ENCODE data around the gene EREG. TPM values are rescaled to one million over a fixed set of nuclear protein-coding genes. Genes with fewer than 3 reads are reported as not detected.
A peak's percentile ranks its signal among the peaks of the same experiment; 100 is the strongest.

The EREG gene
- total RNA-seq, 6 experiments from 2014 or later = 28.8 to 38.0 (median 32.7) TPM

DNA sequence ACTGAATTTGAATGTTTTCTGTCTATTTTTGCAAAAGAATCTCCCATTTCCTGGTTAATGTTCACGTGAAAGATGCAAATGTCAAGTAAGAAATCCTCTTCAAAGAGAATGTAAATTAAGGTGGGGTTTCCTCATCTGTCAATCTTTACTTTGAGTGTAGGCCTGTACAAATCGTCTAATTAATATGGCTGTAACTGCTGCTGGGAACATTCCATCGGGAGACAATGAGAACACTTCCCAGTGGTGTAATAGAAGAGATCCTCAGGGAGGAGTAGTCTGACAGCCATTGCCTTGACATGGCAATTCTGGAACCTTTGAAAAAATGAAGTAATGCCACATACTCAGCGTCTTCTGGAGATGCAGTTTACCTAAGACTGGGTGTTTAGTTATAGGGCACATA is 3.7 kb downstream of the EREG start:
- H3K36me3 Mint-ChIP-seq (ENCODE audit: low read depth) = peaks cover 11% of the 10 kb centered on the region
- peaks cover 77% of the 10 kb centered on the region for H3K4me1 Mint-ChIP-seq (ENCODE audit: low read depth)
- peaks cover 2% of the 10 kb centered on the region; the same call in 1 of the 2 replicates for H3K27me3 Mint-ChIP-seq (ENCODE audit: insufficient read depth)
- peak overlapping the region; percentile 32 for H3K27ac Mint-ChIP-seq
- TF ChIP-seq, protein P1, sequence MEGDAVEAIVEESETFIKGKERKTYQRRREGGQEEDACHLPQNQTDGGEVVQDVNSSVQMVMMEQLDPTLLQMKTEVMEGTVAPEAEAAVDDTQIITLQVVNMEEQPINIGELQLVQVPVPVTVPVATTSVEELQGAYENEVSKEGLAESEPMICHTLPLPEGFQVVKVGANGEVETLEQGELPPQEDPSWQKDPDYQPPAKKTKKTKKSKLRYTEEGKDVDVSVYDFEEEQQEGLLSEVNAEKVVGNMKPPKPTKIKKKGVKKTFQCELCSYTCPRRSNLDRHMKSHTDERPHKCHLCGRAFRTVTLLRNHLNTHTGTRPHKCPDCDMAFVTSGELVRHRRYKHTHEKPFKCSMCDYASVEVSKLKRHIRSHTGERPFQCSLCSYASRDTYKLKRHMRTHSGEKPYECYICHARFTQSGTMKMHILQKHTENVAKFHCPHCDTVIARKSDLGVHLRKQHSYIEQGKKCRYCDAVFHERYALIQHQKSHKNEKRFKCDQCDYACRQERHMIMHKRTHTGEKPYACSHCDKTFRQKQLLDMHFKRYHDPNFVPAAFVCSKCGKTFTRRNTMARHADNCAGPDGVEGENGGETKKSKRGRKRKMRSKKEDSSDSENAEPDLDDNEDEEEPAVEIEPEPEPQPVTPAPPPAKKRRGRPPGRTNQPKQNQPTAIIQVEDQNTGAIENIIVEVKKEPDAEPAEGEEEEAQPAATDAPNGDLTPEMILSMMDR (IDR thresholded peaks at IDR 0.05) = no peak
- no peaks in the 10 kb centered on the region for H3K9me3 Mint-ChIP-seq
- no peak for DNase-seq
- peak overlapping the region; percentile 97; the same call in 1 of the 2 replicates for H3K4me3 Mint-ChIP-seq

DNA sequence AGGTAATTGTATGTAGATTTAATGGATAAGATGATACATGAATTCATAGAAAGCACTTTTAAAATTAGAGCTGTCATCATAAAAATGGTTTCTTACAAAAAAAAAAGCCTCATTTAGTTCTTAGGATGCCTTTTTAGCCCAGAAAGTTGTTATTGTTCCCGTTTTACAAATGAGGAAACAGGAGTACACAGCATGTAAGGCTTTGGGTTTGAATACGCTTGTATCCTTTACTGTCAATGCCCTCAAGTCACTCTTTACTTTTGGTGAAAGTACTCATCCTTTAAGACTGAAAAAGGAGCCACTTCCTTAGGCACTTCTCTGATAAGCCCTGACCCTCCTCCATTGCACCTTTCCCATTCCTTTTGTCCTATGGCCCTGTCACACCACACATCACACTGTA is 4.9 kb downstream of the EREG start:
- Mint-ChIP-seq H3K4me3 (peak overlapping the region; percentile 4; the same call in 1 of the 2 replicates), H3K36me3 (ENCODE audit: low read depth) (peaks cover 11% of the 10 kb centered on the region), H3K27me3 (ENCODE audit: insufficient read depth) (peaks cover 2% of the 10 kb centered on the region; the same call in 1 of the 2 replicates), H3K4me1 (ENCODE audit: low read depth) (peaks cover 77% of the 10 kb centered on the region), H3K27ac (peak overlapping the region; percentile 12; the same call in 1 of the 2 replicates), H3K9me3 (no peaks in the 10 kb centered on the region)
- TF ChIP-seq, protein P1 (IDR thresholded peaks at IDR 0.05) = no peak
- no peak for DNase-seq

GRCh38 chr4:74370912-74371311 is 6.0 kb downstream of the EREG start:
- Mint-ChIP-seq H3K36me3 (ENCODE audit: low read depth) (peaks cover 11% of the 10 kb centered on the region), H3K27me3 (ENCODE audit: insufficient read depth) (peaks cover 2% of the 10 kb centered on the region; the same call in 1 of the 2 replicates), H3K4me1 (ENCODE audit: low read depth) (peaks cover 88% of the 10 kb centered on the region), H3K27ac (peak overlapping the region; percentile 67), H3K9me3 (no peaks in the 10 kb centered on the region), H3K4me3 (no peak overlapping the region; the same call in 1 of the 2 replicates)
- DNase-seq = peak; percentile 68
- TF ChIP-seq, protein P1 (IDR thresholded peaks at IDR 0.05) = peak; percentile 80

DNA sequence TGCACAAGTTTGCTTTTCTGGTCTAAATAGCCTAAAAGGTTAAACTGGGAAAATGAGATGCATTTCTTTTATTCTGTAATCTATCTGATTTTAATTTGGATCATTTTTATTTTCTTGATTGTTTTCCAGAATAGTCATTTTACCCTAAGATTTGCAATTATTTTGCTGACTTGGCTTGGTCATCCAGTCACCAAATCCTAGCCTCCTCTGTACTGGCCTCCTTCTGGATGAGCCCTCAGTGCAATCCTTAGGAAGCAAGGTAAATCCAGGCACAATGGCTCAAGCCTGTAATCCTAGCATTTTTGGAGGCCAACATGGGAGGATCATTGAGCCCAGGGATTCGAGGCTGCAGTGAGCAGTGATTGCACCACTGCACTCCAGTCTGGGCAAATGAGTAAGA is 9.2 kb downstream of the EREG start:
- Mint-ChIP-seq H3K4me3 (peak overlapping the region; percentile 82; the same call in 1 of the 2 replicates), H3K27ac (peak overlapping the region; percentile 93), H3K27me3 (ENCODE audit: insufficient read depth) (peaks cover 2% of the 10 kb centered on the region; the same call in 1 of the 2 replicates), H3K4me1 (ENCODE audit: low read depth) (peaks cover 91% of the 10 kb centered on the region), H3K36me3 (ENCODE audit: low read depth) (peaks cover 4% of the 10 kb centered on the region), H3K9me3 (no peaks in the 10 kb centered on the region)
- no peak for DNase-seq
- TF ChIP-seq, protein P1 (IDR thresholded peaks at IDR 0.05) = no peak

DNA sequence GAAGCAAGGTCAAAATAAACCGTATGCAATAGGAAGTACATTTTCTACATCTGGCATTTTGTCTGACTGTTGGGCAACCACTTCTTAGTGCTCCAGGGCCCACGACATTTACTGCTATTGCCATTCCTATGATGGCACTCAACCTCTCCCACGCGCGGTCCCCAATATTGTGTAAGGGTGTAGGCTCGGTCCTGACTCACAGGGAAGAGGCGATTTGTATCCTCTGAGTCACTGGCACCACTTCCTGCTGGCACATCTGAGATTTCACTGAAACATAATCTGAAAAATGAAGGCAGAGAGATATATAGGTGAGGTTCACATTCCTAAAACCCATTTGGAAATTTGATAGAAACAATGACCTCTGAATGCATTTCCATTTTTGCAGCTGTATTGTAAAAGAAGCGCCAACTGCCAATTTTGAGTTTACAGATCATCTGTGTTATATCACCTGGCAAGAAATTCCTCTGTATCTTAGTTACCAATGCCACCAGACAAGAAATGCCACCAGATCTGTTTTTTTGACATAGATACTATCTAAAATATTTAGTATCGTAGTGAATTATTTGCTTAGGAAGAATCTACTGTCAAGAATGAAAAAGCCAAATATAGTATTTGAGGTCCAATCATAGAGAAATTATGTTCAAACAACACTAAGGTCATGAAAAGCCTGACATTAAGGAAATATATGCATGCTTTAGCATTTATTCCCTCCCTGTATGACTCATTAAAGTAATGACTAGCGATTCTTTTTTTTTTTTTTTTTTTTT is 9.8 kb downstream of the EREG start:
- DNase-seq = peak; percentile 96
- Mint-ChIP-seq H3K27me3 (ENCODE audit: insufficient read depth) (peaks cover 2% of the 10 kb centered on the region; the same call in 1 of the 2 replicates), H3K4me3 (peak overlapping the region; percentile 82), H3K4me1 (ENCODE audit: low read depth) (peaks cover 86% of the 10 kb centered on the region), H3K27ac (peak overlapping the region; percentile 93), H3K9me3 (no peaks in the 10 kb centered on the region), H3K36me3 (ENCODE audit: low read depth) (no peaks in the 10 kb centered on the region)
- TF ChIP-seq, protein P1 (IDR thresholded peaks at IDR 0.05) = no peak
